SK-MEL-5 (cell line): ENCODE measurements around the gene CEACAM20. TPM values are rescaled to one million over a fixed set of nuclear protein-coding genes. Genes with fewer than 3 reads are reported as not detected.
"Not testable (repeated sequence)": the region's sequence is repeated elsewhere in the genome, so short reads cannot be mapped to it uniquely, and the experiment has no call there.

Experiments used
- DNase-seq: peaks from one replicate; pipeline ENCODE4 v3.0.0-alpha.2; 2016; ENCODE audit warnings: low read depth, low spot score
- in situ Hi-C: cut with HindIII; loops from 2 replicates; pipeline ENCODE4 v1.10.0; 2016; ENCODE audit warnings: low sequenced_read_pairs, high pct_unique_total_duplicates, low pct_unique_long_range_greater_than_20kb
- small RNA-seq, 2 experiments: library from RNA; depleted of rRNA; stranded (forward); fragments of <200 nt; gene quantifications; one replicate each; pipeline ENCODE3, GENCODE V24; 2014
- total RNA-seq: library from RNA; depleted of rRNA; stranded (reverse); fragments of >200 nt; shearing (Covaris generic); gene quantifications from 2 replicates; pipeline ENCODE4 v1.2.3, GENCODE V29; 2014; rRNA removed

Gene CEACAM20
- total RNA-seq, 1 experiment from 2014 or later: not detected

DNA sequence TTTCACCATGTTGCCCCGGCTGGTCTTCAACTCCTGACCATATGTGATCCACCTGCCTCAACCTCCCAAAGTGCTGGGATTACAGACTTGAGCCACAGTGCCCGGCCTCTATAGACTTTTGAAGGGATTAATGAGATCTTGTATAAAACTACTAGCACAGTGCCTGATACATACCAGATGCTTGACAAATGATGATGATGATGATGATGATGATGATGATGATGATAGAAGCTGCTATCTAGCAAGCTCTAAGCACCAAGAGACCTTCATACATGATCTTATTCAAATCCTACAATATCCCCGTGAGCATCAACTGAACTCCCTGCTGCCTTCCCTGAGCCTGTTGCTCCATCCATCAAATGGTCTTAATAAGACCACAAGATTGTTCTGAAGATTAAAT is 14.4 kb downstream of the CEACAM20 start:
- in situ Hi-C loops: no loop called here
- no peak for DNase-seq

DNA sequence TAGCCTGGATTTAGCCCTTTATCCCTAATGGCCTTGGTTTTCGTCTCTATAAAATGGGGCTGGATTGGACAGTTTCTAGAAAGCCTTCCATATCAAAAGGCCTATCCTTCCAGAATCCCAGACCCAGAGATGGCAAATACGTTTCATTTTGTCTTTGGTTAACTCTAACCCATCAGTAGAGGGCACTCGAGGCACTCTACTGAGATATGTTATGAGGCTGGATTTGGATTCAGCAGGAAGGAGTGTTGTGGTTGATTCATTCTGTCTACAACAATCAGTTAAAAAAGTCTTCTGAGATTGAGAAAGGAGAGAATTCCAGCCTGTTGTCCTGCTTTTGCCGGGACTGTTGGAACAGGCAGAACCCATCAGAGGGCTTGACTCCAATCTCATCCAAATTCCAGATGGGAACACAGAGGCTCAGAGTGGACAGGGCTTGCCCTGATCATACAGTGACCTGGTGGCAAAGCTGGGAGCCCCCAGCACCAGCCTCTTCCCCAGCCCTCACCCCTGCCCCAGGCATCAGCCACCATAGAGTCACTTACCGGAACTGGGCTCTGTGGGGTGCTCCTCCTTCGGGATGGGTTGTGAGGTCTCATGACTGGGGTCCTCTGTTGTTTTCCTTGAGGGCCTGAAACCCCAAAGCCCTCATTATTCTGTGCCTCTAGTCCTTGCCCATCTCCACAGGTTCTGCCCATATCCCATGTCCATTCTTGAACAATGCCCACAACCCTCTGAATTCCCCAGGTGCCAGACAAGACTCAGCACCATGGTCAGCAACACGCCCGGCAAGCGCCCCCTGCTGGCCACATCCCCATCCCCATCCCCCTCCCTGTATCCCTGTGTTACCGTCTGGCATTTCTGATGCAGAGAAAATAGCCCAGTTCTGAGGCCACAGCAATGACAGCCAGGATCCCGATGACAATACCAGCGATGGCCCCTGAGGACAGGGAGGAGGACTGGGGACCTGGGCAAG is 16.9 kb downstream of the CEACAM20 start:
- in situ Hi-C loops: no loop called here

DNA sequence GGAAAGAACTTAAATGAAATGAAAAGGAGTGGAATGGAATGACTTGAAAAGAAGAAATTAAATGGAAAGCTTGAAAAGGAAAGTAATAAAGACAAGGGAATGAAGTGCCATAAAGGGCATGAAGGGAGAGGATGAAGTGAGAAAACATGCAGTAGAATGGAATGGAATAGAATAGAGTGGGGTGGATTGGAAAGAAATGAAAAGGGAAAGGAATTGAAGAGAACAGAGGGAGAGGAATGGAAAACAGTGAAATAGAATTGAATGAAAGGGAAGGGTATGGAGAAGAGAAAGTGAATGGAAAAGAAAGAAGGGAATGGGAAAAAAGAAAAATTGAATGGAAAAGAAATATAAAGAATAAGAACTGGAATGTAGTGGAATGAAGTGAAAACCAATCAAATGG is 20.0 kb downstream of the CEACAM20 start:
- in situ Hi-C loops: no loop called here
- DNase-seq: no peak

More for the DNA sequence above, 16.9 kb downstream of the CEACAM20 start:
- DNase-seq: peak; percentile 51

DNA sequence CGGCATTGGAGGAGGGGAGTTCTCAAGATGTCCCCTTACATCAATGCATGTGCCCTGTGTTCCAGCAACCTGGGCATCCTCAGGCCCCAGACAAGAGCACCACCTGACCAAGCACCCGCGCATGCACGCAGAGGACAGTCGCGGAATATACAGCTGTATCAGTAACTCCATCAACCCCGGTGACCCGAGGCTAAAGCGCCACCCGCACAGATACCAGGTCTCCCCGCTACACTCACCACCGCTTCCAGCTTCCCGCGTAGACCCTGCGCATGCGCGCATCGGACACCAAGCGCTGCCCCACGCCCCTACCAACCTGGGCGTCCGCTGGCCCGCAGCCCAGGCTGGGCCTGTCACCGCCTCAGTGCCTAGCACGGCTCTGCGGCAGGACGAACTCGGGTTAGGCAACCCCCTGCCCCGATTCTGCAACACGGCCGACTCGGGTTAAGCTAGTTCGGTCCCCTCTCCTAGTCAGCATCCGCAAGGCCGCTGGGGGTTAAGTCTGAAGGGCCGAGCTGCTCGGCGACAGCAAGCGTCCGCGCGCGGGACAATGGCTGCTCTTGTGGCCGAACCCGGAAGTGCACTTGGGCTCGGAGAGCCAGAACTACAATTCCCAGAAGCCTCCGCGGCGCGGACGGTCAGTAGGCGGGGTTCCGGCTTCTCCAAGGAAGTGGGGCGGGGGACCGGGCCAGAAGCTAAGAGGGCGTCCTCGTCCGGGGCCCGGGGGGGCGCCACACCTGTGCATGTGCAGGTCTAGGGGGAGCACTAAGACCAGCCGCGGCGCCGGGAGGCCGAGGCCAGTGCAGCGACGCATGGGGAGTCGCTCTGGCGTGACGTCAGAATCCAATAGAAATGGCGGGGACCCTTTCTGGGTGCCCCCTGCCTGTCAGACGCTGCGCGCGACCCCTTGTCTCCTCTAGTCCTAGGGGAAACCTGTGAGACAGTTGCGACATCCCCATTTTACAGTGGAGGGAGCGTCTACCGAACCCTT is 29.2 kb downstream of the CEACAM20 start, which contains the start of gene ZNF180:
Gene ZNF180 (minus strand): TSS at position 561 of the 988 bp plus-strand sequence. CDS start 3,188 bp downstream, outside the sequence.
- in situ Hi-C loops: no loop called here
- peak; percentile 90 for DNase-seq

DNA sequence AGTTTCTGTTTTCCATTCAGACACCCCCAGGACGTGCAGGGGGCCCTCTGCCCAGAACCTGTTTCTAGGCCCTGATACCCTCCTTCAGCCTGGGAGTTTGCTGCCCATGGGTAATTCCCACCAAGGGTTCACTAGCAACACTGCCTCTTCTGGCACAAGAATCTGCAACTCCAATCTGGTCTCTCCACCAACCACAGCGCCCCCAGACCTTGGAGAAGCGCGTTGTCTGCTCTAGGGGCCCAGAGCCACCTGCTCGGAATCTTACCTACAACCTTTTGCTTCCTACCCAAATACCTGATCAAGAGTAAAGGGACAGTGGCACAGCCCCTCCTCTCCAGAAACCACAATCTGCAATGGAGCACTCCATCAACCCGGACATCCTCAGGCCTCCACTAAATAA is 29.9 kb downstream of the CEACAM20 start:
- in situ Hi-C loops: no loop called here
- DNase-seq: no peak

DNA sequence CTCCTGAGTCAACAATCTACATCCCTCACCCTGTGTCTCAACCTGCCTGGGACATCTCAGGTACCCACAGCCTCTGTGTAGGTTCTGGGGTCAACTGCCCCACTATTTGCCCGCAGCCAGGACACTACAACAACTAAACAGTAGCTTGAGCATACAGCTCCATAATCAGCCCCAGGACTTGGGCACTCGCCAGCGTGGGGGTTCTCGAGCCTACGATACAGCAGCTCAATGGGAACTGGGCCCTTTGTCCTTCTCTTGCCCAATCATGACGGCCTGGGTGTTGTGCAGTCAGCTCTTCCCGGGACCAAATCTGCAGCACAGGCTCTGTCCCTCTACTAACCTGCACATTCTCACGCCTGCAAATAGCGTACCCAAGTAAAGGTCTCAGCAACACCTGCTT is 30.5 kb downstream of the CEACAM20 start:
- DNase-seq: no peak
- in situ Hi-C loops: no loop called here

DNA sequence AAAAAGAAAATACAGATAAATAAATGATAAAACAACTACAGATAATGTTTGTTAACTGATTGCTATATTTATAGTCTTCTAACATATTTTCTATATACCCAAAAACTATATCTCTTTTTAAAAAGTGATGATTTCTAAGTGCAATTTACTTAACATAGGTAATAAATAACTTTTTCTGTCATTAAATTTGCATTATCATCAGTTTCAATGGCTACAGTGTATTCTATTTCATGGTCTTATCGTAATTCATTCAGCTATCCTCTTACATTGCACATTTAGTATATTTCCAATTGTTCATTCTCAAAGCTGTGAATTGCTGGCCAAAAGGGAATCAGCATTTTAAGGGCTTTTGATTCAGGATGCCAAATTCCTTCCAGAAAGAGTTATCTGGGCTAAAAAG is 32.8 kb downstream of the CEACAM20 start:
- in situ Hi-C loops: no loop called here
- DNase-seq: no peak

DNA sequence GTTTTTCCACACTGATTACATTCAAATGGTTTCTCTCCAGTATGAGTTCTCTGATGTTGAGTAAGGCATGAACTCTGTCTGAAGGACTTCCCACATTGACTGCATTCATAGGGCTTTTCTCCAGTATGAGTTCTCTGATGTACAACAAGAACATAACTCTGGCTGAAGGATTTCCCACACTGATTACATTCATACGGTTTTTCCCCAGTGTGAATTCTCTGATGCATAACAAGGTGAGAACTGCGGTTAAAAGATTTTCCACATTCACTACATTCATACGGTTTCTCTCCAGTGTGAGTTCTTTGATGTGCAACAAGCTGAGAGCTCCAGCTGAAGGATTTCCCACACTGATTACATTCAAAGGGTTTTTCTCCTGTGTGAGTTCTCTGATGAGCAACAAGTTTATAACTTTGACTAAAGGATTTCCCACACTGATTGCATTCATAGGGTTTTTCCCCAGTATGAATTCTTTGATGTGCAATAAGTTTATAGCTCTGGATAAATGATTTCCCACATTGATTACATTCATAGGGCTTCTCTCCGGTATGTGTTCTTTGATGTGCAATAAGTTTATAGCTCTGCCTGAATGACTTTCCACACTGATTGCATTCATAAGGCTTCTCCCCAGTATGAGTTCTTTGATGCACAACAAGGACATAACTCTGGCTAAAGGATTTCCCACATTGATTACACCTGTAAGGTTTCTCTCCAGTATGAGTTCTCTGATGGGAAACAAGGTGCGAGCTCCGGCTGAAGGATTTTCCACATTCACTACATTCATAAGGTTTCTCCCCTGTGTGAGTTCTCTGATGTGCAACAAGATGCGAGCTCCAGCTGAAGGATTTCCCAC is 52.7 kb downstream of the CEACAM20 start:
- DNase-seq: peak; percentile 20
- in situ Hi-C loops: no loop called here

DNA sequence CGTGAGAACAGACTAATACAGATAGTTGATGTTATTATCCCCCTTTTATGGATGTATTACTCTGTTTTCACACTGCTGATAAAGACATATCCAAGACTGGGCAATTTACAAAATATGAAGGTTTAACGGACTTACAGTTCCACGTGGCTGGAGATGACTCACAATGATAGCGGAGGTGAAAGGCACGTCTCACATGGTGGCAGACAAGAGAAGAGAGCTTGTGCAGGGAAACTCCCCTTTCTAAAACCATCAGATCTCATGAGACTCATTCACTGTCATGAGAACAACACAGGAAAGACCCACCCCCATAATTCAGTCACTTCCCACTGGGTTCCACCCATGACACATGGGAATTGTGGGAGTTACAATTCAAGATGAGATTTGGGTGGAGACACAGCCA is 60.7 kb downstream of the CEACAM20 start:
- DNase-seq, in situ Hi-C loops: not testable (repeated sequence)

DNA sequence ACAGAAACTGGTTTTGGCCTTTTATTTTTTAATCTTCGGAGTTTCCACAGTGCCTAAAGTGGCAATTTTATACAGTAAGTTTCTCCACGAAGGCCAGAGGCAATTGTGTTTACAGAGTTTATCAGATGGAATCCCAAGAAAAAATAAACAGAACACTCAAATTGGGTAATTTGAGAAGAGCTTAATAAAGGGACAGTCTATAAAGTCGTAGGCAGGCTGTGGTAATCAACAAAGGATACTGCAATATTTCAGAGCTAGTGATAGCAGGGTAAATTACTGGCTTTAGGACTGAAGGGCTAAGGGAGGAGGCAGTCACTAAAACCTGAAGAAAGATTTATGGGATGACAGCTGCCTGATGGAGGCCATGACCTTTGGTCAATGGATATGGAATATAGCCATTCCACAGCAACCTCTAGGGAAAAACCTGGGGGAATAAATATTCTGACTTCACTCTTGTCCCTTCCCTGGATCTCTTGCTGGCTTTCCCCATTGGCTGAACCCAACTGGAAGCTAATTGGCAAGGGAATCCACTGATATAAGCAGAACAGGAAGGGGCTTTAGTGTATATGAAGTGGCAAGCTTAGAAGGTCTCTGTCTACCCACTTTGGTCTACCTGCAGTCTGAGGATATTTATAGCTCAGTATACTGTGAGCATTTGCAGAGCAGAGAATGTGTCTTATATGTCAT is 66.7 kb downstream of the CEACAM20 start:
- in situ Hi-C loops, DNase-seq: not testable (repeated sequence)

Small RNA genes lying within 50 kb of the gene (small RNA-seq; reads per million reads assigned to genes)
- 0 reads per million in 2 experiments for gene AC243964.1

Other genes with a start within 250 kb of the CEACAM20 start
- gene ZNF235, start 224.7 kb downstream of the CEACAM20 start, total RNA-seq: 4.7 and 5.1 TPM in 2 replicates
- gene ZNF112, start 173.0 kb downstream of the CEACAM20 start, total RNA-seq: 2.9 and 3.1 TPM in 2 replicates
- gene ZNF285, start 128.1 kb downstream of the CEACAM20 start, total RNA-seq: 2.6 and 3.6 TPM in 2 replicates
- gene ZNF229, start 81.2 kb downstream of the CEACAM20 start, total RNA-seq: 0.29 and 0.98 TPM in 2 replicates
- gene ZNF180, start 29.2 kb downstream of the CEACAM20 start, total RNA-seq: 6.7 and 7.4 TPM in 2 replicates
- gene IGSF23, start 83.9 kb upstream of the CEACAM20 start, total RNA-seq: not detected in 2 replicates
- 56.0 and 56.4 TPM in 2 replicates for gene PVR, start 114.2 kb upstream of the CEACAM20 start, total RNA-seq
- gene CEACAM19, start 141.8 kb upstream of the CEACAM20 start, total RNA-seq: 0.16 and 0.51 TPM in 2 replicates
- not detected in 2 replicates for gene CEACAM16, start 169.5 kb upstream of the CEACAM20 start, total RNA-seq
- 2.7 and 3.7 TPM in 2 replicates for gene BCL3, start 219.0 kb upstream of the CEACAM20 start, total RNA-seq
- gene CBLC, start 248.2 kb upstream of the CEACAM20 start, total RNA-seq: not detected in 2 replicates